NCI-H1436 (cell line): Measurements from ENCODE around the gene CLPX.
"Not testable (repeated sequence)": the region's sequence is repeated elsewhere in the genome, so short reads cannot be mapped to it uniquely, and the experiment has no call there.

Experiments used
- DNase-seq: peaks from one replicate; lab custom pipeline; 2025; lab: John Stamatoyannopoulos, UW

CLPX gene

DNA sequence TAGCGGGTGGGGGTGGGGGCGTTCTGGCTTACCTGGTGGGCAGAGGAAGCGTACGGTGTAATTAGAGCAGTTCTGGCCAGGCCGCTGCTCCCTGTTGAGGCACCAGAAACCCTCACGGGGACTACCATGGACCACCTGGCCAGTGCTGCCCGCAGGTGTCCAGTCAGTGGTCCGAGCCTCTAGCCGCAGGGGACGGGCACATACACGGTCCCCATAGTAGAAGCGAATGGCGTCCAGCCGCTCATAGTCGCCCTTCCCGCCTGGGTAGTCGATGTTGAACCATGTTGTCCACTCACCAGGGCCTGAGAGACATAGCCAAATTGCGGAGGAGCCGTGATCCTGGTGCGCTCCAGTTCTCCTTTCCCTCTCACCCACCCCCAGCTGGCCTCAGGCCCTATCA lies 21.6 kb upstream of the CLPX start:
- no peak for DNase-seq

DNA sequence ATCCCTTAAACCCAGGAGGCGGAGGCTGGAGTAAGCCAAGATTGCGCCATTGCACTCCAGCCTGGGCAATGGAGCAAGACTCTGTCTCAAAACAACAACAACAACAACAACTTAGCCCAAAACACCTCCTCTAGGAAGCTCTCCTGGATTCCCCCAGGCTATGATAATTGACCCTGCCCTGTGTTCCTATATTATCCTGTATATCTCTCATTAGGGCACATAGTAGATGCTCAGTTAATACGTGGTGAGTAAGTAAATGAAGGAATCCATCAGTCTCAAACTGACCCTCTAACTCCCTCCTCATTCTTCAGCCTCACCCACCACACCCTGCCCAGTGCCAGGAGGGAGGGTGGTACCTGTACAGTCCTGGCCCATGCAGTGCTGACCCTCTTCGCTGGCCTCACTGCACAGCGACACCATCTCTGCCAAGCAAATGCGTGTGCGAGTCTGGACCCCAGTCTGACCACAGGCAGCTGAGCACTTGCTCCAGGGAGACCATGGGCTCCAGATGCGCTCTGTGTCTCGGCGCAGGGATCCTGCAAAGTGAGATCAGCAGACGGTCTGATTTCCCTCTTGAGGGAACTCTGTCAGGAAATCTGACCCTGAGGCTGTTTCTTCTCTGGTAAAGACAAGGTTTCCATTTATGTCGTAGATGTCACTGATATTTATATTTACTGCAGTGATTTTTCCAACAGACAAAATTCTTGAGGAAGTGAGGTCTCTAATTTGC lies 20.0 kb upstream of the CLPX start:
- no peak for DNase-seq

GRCh38 chr15:65204236-65204930 lies 19.2 kb upstream of the CLPX start:
- DNase-seq: no peak

GRCh38 chr15:65201918-65202317 lies 16.8 kb upstream of the CLPX start:
- DNase-seq: no peak

DNA sequence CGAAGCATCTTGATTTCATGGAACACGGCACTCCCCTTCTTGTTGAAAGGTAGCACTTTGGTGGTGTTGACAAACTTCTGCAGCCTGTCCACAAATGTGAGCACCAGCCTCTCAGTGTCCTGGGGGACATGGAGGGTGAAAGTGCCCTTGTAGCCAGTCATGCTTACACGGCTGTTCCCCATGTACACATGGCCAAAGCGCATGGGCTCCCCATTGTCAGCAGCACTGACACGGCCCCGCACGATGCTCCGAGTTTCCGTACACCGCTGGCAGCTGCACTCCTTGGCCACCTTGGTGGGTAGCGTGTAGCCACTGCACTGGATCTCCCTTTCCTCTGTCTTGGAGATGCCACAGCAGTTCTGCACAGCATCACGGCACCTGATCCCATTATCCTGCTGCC lies 13.4 kb upstream of the CLPX start:
- DNase-seq: no peak

DNA sequence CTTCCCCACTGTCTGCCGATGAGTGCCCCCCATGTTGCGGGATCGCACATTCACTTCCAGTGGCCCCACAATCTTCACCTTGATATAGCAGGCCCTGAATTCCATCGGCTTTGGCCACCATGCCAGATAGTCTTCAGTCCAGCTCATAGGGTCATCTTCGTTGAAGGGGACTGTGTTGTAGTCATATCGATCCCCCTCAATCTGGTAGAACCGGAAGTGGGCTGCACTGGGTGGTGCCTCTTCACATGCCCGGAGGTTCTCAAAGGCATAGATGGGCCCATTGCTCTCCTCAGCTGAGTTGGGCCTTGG lies 12.1 kb upstream of the CLPX start:
- DNase-seq: no peak

- DNase-seq: no peak
These were observed 11.6 kb upstream of the CLPX start for GRCh38 chr15:65196637-65197336.

- DNase-seq: no peak
These were observed 10.4 kb upstream of the CLPX start for GRCh38 chr15:65195548-65195923.

DNA sequence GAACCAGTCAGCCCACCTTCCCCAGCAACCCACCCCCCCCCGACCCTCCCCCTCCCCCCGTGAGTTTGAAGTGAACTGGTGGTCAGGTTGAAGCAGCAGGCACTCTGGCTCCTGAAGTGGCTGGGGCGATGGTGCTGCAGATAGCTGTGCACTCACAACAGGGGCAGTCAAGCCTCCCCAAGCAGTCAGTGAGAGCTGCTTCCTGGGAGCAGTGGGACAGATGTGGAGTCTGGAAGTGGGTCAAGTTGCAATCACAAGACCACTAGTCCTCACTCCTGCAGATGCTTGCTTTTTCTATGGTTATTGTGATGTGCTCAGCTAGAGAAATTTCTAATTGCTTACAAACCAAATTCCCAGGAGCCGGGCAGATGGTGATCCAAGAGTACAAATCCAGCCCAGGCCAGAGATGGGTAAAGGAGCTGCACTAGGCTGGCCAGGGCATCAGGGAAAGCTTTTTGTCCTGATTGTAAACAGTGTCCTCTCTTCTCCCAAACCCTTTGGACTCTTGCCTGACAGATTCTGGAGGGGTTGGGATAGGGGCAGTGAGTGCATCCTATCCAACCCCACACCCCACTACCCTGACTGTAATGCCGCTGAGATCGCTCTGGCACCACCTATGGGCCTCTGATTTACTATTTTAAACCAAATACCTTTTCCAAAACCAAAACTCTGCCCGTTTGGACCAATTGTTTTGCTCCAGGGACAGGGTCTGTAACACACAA lies 9.8 kb upstream of the CLPX start:
- no peak for DNase-seq

- peak; percentile 14 for DNase-seq
These were observed 6.9 kb upstream of the CLPX start for GRCh38 chr15:65192016-65192415.

- DNase-seq: peak; percentile 24
These were observed 4.1 kb upstream of the CLPX start for GRCh38 chr15:65189102-65189740.

- DNase-seq: not testable (repeated sequence)
These were observed 3.3 kb upstream of the CLPX start for GRCh38 chr15:65188472-65188871.

DNA sequence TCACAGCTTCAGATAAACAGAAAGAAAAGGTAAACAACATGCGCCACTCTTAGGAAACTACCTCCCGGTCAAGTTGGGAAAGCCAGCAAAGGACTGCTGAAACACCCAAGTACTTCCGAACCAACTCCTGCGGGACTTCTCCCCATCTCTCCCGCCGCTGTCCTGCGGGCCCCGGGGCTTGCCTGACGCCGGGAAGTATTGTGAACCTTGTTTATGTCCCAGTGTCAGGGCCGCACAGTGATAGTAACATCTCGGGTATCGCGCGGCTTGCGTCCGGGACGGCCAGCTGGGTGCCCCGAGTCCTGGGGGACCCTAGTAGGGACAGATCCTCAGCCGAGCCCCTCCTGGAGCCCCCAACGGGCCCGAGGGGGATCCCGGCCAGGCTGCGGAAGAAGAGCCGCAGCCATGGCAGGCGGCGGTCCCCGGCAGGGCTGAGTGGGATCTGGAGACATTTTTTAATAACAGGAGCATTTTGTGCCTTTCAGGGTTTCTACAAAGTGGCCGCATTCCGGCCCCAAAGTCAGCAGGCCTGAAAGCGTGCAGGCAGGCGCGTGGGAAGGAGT lies 756 bp downstream of the CLPX start:
- DNase-seq: no peak

DNA sequence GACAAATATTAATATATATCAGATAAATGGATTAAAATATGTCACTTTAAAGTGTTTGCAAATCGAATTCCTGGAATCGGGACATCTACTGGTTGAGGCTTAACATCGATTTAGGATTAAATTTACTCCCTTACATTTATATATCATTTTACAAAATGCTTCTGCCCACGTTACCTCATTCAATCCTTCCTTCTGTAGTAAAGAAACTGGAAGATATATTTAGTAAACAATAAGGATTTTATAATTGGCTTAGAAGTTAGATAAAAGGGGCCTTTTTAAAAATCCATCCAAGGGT lies 1.3 kb downstream of the CLPX start:
- DNase-seq: no peak

DNA sequence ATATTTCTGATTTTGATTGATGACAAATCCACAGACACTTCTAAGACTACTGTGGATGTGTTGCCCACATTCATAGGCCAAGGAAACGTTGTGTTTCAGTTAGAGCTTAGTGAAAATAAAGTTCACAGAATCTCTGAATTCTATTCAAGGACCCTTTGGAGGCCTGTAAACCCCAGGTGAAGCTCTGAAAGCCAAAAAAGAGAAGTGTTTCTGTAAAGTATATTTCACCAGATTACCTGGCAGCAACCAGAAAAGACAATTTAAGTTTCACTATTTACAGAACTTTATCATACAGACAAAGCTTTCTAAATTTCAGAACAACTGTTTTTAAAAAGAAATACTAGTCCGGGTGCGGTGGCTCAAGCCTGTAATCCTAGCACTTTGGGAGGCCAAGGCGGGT lies 2.6 kb downstream of the CLPX start:
- DNase-seq: no peak

GRCh38 chr15:65181582-65182353 lies 3.4 kb downstream of the CLPX start:
- not testable (repeated sequence) for DNase-seq

- DNase-seq: no peak
These were observed 5.0 kb downstream of the CLPX start for GRCh38 chr15:65180167-65180566.

DNA sequence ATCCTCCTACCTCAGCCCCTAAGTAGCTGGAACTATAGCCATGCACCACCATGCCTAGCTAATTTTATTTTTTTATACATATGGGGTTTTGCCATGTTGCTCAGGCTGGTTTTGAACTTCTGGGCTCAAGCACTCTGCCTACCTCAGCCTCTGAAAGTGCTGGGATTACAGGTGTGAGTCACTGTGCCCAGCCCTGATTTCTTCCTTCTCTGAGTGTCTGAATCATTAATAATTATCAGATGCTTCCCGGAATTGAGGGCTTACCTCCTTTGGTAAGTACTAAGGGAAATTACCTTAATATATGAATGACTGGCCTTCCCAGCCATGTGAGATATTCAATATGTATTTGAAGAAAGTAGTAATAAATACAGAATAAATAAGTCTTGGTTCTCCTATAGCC lies 7.2 kb downstream of the CLPX start:
- DNase-seq: no peak

- DNase-seq: no peak
These were observed 9.1 kb downstream of the CLPX start for GRCh38 chr15:65176056-65176455.

GRCh38 chr15:65175511-65175910 lies 9.6 kb downstream of the CLPX start:
- no peak for DNase-seq

DNA sequence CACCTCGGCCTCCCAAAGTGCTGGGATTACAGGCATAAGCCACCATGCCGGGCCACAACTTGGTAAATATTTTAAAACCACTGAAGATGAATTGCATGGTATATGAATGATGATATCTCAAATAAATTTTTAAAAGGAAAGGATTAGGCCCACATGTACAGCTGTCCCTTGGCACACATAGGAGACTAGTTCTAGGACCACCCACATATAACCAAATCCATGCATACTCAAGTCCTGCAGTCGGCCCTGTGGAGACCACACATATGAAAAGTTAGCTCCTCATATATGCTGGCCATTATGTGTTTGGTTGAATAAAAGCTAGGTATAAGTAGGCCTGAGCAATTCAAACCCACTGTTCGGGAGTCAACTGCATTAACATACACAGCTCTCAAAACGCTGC lies 10.6 kb downstream of the CLPX start:
- DNase-seq: no peak
